Heart right ventricle (tissue), 16 donors: ENCODE results near the gene GPR183. TPM values are rescaled to one million over a fixed set of nuclear protein-coding genes. Genes with fewer than 3 reads are reported as not detected.
A peak's percentile ranks its signal among the peaks of the same experiment; 100 is the strongest.

ENCODE experiments used
- ATAC-seq, 8 donors: fragments of 200-7000 bp; cut with Tn5 transposase; one replicate each; pipeline ENCODE4 v1.9.1; 2020; ENCODE audit warnings: mild to moderate bottlenecking in 8 of 8, moderate library complexity in 8 of 8, moderate number of reproducible peaks in 1 of 8
- DNase-seq, 2 donors: peaks; one replicate each; pipeline ENCODE4 v3.0.0-alpha.2; 2020
- H3K27ac ChIP-seq, 10 donors: fragments of 200-600 bp; sonication (generic) in 2 of 10; one replicate each; pipeline versions ENCODE4 v1.5.0 to v1.8.0; 2020 to 2022; ENCODE audit warnings: mild to moderate bottlenecking in 3 of 10
- H3K27me3 ChIP-seq, 7 donors: fragments of 200-600 bp; one replicate each; pipeline ENCODE4 v1.8.0; 2021 to 2022; ENCODE audit warnings: mild to moderate bottlenecking in 2 of 7
- H3K36me3 ChIP-seq, 9 donors: fragments of 200-600 bp; sonication (generic) in 1 of 9; one replicate each; pipeline versions ENCODE4 v1.5.0 to v1.8.0; 2020 to 2022; ENCODE audit warnings: mild to moderate bottlenecking in 2 of 9
- H3K4me1 ChIP-seq, 9 donors: fragments of 200-600 bp; sonication (generic) in 1 of 9; one replicate each; pipeline versions ENCODE4 v1.5.0 to v1.8.0; 2020 to 2022; ENCODE audit warnings: mild to moderate bottlenecking in 4 of 9
- H3K4me3 ChIP-seq, 10 donors: fragments of 200-600 bp; sonication (generic) in 2 of 10; one replicate each; pipeline versions ENCODE4 v1.5.0 to v1.8.0; 2020 to 2022; ENCODE audit warnings: mild to moderate bottlenecking in 7 of 10, moderate library complexity in 2 of 10
- H3K9me3 ChIP-seq, 11 donors: fragments of 200-600 bp in 10 of 11; sonication (generic) in 2 of 11; one replicate each; pipeline versions ENCODE4 v1.5.0 to v1.8.0; 2013 to 2022; ENCODE audit warnings: mild to moderate bottlenecking in 2 of 11, control low read depth in 1 of 11, moderate library complexity in 1 of 11
- WGBS, 2 donors: extraction: QIAGEN DNeasy Blood & Tissue Kit; methylation state at CpG; one replicate each; pipeline ENCODE4 v1.1.7; 2013; ENCODE audit warnings: inconsistent platforms in 1 of 2; 5-methylcytosine and 5-hydroxymethylcytosine counted together
- intact Hi-C, 10 donors: fragments of 100-400 bp; cut with DNase I; formaldehyde crosslinking; loops; one replicate each; pipeline versions ENCODE4 v1.11.1 to v1.14.2; 2022
- polyA plus RNA-seq, 2 donors: library from polyadenylated mRNA; stranded (reverse); fragments of 200-250 nt; gene quantifications; one replicate each; pipeline ENCODE4 v1.2.3, GENCODE V29; 2013
- total RNA-seq, 10 donors: library from RNA; stranded (reverse); fragmentation: NEBNext Ultra II Directional in 3 of 10; extraction: Animal tissue kit (Norgen Biotek cat#: 25700) in 3 of 10; gene quantifications; one replicate each; pipeline versions ENCODE4 v1.2.1 to v1.2.4, GENCODE V29; 2021 to 2023
- TF ChIP-seq, protein P1 (sequence below), 9 donors: fragments of 200-600 bp; sonication (generic) in 2 of 9; IDR thresholded peaks; one replicate each; pipeline versions ENCODE4 v1.5.0 to v1.8.0; 2021 to 2022; ENCODE audit warnings: antibody characterized with exemption in 9 of 9, mild to moderate bottlenecking in 5 of 9, moderate library complexity in 1 of 9
- donor health status: Arrhythmogenic right ventricular cardiomyopathy.
- donor health status: ischemic (EF 13 %, LVEDD 7.1; RV severe dilation, severe dysfunction).
- donor health status: healthy with polysubstance abuse.
- donor health status: DM: no; HTN: yes; CAD: no.
- donor health status: DM: no; HTN: no; CAD: no.
- donor health status: ischemic (EF 25% LVEDD 6.9; RV normal size, moderate dysfunction).
- donor health status: ischemic (EF 25% LVEDD 5.7; RV mildly dilated, moderate dysfunction).
- donor health status: healthy.
- donor health status: DM: yes; HTN: yes; CAD: no.
- donor health status: Ischemic cardiomyopathy.
- donor health status: ischemic (EF 35%, LVEDD 5.7; RV mildly dilated, moderate dysfunction).
- donor health status: nonischemic (EF 11% LVEDD 7.7; RV severe dilation, severe dysfunction).
- donor health status: DM: yes; HTN: yes; CAD: no.
- donor health status: PGD.
- donor health status: ischemic (EF 29% LVEDD 5.4; RV normal size, mild dysfunction).
- donor health status: nonischemic (EF 23%, LVEDD 6.1; RV moderate dilation, normal function).

Gene GPR183
- total and polyA plus RNA-seq, 12 donors: 0.49 to 8.6 (median 2.0) TPM

- peaks cover 0 to 95% (median 0%) of the 10 kb centered on the region in 9 donors for H3K4me1 ChIP-seq
- no peaks in the 10 kb centered on the region for H3K9me3 ChIP-seq
- TF ChIP-seq, protein P1, sequence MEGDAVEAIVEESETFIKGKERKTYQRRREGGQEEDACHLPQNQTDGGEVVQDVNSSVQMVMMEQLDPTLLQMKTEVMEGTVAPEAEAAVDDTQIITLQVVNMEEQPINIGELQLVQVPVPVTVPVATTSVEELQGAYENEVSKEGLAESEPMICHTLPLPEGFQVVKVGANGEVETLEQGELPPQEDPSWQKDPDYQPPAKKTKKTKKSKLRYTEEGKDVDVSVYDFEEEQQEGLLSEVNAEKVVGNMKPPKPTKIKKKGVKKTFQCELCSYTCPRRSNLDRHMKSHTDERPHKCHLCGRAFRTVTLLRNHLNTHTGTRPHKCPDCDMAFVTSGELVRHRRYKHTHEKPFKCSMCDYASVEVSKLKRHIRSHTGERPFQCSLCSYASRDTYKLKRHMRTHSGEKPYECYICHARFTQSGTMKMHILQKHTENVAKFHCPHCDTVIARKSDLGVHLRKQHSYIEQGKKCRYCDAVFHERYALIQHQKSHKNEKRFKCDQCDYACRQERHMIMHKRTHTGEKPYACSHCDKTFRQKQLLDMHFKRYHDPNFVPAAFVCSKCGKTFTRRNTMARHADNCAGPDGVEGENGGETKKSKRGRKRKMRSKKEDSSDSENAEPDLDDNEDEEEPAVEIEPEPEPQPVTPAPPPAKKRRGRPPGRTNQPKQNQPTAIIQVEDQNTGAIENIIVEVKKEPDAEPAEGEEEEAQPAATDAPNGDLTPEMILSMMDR (IDR thresholded peaks at IDR 0.05): no peak
- peaks cover 0 to 10% (median 0%) of the 10 kb centered on the region in 9 donors for H3K36me3 ChIP-seq
- H3K4me3 ChIP-seq: no peak overlapping the region
- H3K27ac ChIP-seq: peak overlapping the region in 1 of 10 donors; percentile 79
- no peak for ATAC-seq
- WGBS, 2 donors: 93 to 94% methylated on average over 2 of the region's 2 CpGs
- no peaks in the 10 kb centered on the region for H3K27me3 ChIP-seq
- intact Hi-C loops: no loop called here
- no peak for DNase-seq
These were observed 9.1 kb downstream of the GPR183 start for GRCh38 chr13:99298056-99298455.

DNA sequence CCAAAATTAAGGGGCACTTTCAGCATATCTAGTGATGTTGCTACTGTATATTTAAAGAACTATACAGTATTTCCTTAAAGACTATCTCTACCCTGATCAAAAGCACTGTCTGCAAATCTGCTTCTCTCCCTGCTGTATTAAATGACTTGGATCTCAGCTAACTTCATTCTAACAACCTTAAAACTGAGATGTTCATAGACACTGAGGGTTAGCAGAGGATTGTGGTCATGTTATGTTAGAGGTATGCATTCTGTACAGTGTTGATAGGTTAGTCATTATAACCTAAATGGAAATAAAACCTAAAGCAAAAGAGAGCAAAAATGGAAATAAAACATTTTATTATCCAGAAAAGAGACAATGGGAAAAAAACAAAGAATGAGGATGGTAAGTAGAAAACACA lies 9.9 kb downstream of the GPR183 start:
- no peak overlapping the region for H3K4me3 ChIP-seq

DNA sequence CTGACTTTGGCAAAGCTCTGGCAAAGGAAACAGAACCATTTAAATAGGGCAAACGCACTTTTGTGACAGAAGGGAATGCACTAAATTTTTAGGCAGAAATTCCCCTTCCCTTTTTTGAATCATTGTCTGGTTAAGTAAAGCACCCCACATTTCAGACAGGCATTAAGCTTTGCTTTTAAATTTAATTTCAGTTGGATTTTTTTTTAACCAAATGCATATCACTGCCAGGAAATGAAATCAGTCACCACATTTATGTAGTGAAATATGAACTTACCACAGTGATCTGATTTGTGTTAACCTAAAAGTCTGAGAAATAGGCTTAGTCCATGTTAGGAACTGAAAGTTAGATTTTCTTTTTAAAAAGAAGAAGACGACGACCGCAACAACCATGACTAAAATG lies 10.8 kb downstream of the GPR183 start:
- Histone ChIP-seq H3K27ac (peak overlapping the region in 1 of 10 donors; percentile 79), H3K4me3 (peak overlapping the region in 1 of 10 donors; percentile 6), H3K27me3 (no peaks in the 10 kb centered on the region), H3K36me3 (peaks cover 0 to 10% (median 0%) of the 10 kb centered on the region in 9 donors), H3K4me1 (peaks cover 0 to 83% (median 0%) of the 10 kb centered on the region in 9 donors), H3K9me3 (no peaks in the 10 kb centered on the region)
- intact Hi-C loops: no loop called here
- WGBS, 2 donors: 86 to 88% methylated on average over 4 of the region's 4 CpGs
- TF ChIP-seq, protein P1 (IDR thresholded peaks at IDR 0.05): no peak
- DNase-seq: no peak
- ATAC-seq: no peak

More for the DNA sequence above, 9.9 kb downstream of the GPR183 start:
- intact Hi-C loops: no loop called here
- peak overlapping the region in 1 of 10 donors; percentile 79 for H3K27ac ChIP-seq
- DNase-seq: no peak
- H3K36me3 ChIP-seq: peaks cover 0 to 10% (median 0%) of the 10 kb centered on the region in 9 donors
- ATAC-seq: no peak
- H3K9me3 ChIP-seq: no peaks in the 10 kb centered on the region
- no peaks in the 10 kb centered on the region for H3K27me3 ChIP-seq
- H3K4me1 ChIP-seq: peaks cover 0 to 93% (median 0%) of the 10 kb centered on the region in 9 donors
- TF ChIP-seq, protein P1 (IDR thresholded peaks at IDR 0.05): no peak

DNA sequence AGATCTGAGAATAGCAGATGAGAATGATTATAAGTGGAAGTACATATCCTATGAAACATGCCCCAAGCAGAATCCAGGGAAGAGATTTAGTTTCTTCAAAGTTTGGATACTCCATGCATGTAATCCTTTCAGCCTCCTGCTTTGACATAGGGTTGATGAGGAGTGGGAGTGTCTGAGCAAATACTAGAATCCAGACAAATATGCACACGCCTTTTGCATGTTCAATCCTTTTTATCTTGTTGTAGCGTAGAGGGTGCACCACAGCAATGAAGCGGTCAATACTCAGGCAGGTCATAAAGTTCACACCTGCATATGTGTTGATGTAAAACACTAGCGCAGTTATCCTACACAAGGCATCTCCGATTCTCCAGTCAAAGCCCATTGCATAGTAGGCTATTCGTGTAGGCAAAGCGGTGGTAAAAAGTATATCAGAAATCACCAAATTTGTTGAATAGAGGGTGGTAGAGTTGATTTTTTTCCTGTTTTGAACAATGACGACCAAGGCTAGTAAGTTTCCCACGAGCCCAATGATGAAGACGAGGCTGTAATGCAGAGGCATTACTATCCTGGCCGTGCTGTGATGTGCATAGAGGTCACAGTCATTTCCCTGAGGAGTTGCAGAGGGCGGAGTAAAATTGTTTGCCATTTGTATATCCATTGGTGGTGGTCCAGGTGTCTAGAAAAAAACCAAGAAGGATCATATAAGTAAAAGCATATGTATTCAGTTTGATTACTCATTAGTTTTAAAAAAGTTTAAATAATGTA lies 11.5 kb downstream of the GPR183 start:
- TF ChIP-seq, protein P1 (IDR thresholded peaks at IDR 0.05): no peak
- Histone ChIP-seq H3K27ac (peak overlapping the region in 1 of 10 donors; percentile 79), H3K4me3 (no peak overlapping the region), H3K27me3 (no peaks in the 10 kb centered on the region), H3K36me3 (peaks cover 0 to 10% (median 0%) of the 10 kb centered on the region in 9 donors), H3K9me3 (no peaks in the 10 kb centered on the region), H3K4me1 (peaks cover 0 to 79% (median 0%) of the 10 kb centered on the region in 9 donors)
- 95 to 96% methylated on average over 12 of the region's 12 CpGs for WGBS, 2 donors
- intact Hi-C loops: no loop called here
- no peak for DNase-seq
- no peak for ATAC-seq
